Measurements from ENCODE around the gene TARS3.

TARS3 gene

GRCh38 chr15:101702077-101702476 lies 22.2 kb downstream of the TARS3 start:
- no peak overlapping the region for H3K4me3 ChIP-seq (ENCODE audit: low read depth, low read length)
- no peaks in the 10 kb centered on the region for H3K79me2 ChIP-seq (ENCODE audit: control insufficient read depth, insufficient read depth, low read length, unreplicated experiment)
- H2AFZ ChIP-seq (ENCODE audit: low read length, unreplicated experiment) = no peak overlapping the region
- no peak overlapping the region for H3K27ac ChIP-seq (ENCODE audit: low read depth, low read length)
- peaks cover 22% of the 10 kb centered on the region for H3K36me3 ChIP-seq (ENCODE audit: insufficient read depth, low read length)
- H3K27me3 ChIP-seq (ENCODE audit: insufficient read depth, low read length) = no peaks in the 10 kb centered on the region
- H3K4me1 ChIP-seq (ENCODE audit: control insufficient read depth, insufficient read depth, low read length, unreplicated experiment) = peaks cover 4% of the 10 kb centered on the region

DNA sequence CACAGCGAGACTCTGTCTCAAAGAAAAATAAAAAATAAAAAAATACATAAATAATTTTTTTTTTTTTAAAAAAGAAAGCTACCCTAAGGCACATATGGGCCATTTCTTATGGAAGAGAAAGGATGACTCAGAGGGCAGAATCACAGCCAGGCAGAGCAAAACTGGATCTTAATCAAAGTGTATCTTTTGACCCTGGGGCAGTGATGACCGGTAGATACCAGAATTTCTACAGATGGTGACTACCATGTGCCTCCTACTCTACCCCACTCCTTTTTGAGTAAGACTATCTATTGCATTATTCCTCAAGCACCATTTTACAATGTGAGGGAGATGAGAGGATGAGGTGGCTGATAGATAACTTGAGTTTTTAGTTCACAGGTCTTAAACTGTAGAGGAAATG lies 26.0 kb downstream of the TARS3 start:
- Histone ChIP-seq H3K4me3 (ENCODE audit: low read depth, low read length) (no peak overlapping the region), H2AFZ (ENCODE audit: low read length, unreplicated experiment) (no peak overlapping the region), H3K36me3 (ENCODE audit: insufficient read depth, low read length) (peaks cover 26% of the 10 kb centered on the region), H3K79me2 (ENCODE audit: control insufficient read depth, insufficient read depth, low read length, unreplicated experiment) (no peaks in the 10 kb centered on the region), H3K27ac (ENCODE audit: low read depth, low read length) (no peak overlapping the region), H3K27me3 (ENCODE audit: insufficient read depth, low read length) (no peaks in the 10 kb centered on the region), H3K4me1 (ENCODE audit: control insufficient read depth, insufficient read depth, low read length, unreplicated experiment) (peaks cover 4% of the 10 kb centered on the region)

- H3K79me2 ChIP-seq (ENCODE audit: control insufficient read depth, insufficient read depth, low read length, unreplicated experiment) = no peaks in the 10 kb centered on the region
- H3K27me3 ChIP-seq (ENCODE audit: insufficient read depth, low read length) = no peaks in the 10 kb centered on the region
- H2AFZ ChIP-seq (ENCODE audit: low read length, unreplicated experiment) = no peak overlapping the region
- H3K27ac ChIP-seq (ENCODE audit: low read depth, low read length) = no peak overlapping the region
- peaks cover 4% of the 10 kb centered on the region for H3K4me1 ChIP-seq (ENCODE audit: control insufficient read depth, insufficient read depth, low read length, unreplicated experiment)
- H3K36me3 ChIP-seq (ENCODE audit: insufficient read depth, low read length) = peaks cover 26% of the 10 kb centered on the region
- H3K4me3 ChIP-seq (ENCODE audit: low read depth, low read length) = no peak overlapping the region
Measured at GRCh38 chr15:101697488-101697887, 26.8 kb downstream of the TARS3 start.

- peaks cover 4% of the 10 kb centered on the region for H3K4me1 ChIP-seq (ENCODE audit: control insufficient read depth, insufficient read depth, low read length, unreplicated experiment)
- H3K4me3 ChIP-seq (ENCODE audit: low read depth, low read length) = no peak overlapping the region
- H3K79me2 ChIP-seq (ENCODE audit: control insufficient read depth, insufficient read depth, low read length, unreplicated experiment) = no peaks in the 10 kb centered on the region
- H2AFZ ChIP-seq (ENCODE audit: low read length, unreplicated experiment) = no peak overlapping the region
- H3K27ac ChIP-seq (ENCODE audit: low read depth, low read length) = no peak overlapping the region
- no peaks in the 10 kb centered on the region for H3K27me3 ChIP-seq (ENCODE audit: insufficient read depth, low read length)
- peaks cover 26% of the 10 kb centered on the region for H3K36me3 ChIP-seq (ENCODE audit: insufficient read depth, low read length)
Measured at GRCh38 chr15:101696829-101697228, 27.4 kb downstream of the TARS3 start.

- Histone ChIP-seq H3K27me3 (ENCODE audit: insufficient read depth, low read length) (no peaks in the 10 kb centered on the region), H3K4me1 (ENCODE audit: control insufficient read depth, insufficient read depth, low read length, unreplicated experiment) (peaks cover 6% of the 10 kb centered on the region), H2AFZ (ENCODE audit: low read length, unreplicated experiment) (no peak overlapping the region), H3K36me3 (ENCODE audit: insufficient read depth, low read length) (peaks cover 12% of the 10 kb centered on the region), H3K4me3 (ENCODE audit: low read depth, low read length) (no peak overlapping the region), H3K79me2 (ENCODE audit: control insufficient read depth, insufficient read depth, low read length, unreplicated experiment) (no peaks in the 10 kb centered on the region), H3K27ac (ENCODE audit: low read depth, low read length) (no peak overlapping the region)
Measured at GRCh38 chr15:101694261-101694660, 30.0 kb downstream of the TARS3 start.

DNA sequence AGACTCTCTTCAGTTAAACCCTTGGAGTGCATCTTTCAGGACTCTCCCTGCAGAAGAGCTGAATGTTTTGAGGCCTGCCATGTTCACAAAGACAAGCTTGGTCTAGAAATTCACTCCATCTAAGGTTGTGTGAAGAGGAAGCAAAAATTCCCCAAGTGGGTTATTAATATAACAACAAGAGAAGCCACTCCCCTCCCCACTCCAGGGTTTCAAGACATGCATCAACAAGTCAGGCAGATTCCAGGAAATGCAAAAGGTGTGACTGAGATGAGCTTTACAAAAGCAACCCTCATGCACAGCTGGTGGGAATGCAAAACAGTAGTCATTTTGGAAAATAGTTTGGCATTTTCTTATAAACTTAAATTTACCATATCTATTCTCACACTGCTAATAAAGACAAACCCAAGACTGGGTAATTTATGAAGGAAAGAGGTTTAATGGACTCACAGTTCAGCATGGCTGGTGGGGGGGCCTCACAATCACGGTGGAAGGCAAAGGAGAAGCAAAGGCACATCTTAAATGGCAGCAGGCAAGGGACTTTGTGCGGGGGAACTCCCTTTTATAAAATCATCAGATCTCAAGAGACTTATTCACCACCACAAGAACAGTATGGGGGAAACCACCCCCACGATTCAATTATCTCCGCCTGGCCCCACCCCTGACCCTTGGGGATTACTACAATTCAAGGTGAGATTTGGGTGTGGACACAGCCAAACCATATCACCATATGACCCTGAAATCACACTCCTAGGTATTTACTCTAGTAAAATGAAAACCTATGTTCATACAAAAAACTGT lies 31.3 kb downstream of the TARS3 start:
- H3K27me3 ChIP-seq (ENCODE audit: insufficient read depth, low read length) = no peaks in the 10 kb centered on the region
- no peak overlapping the region for H3K4me3 ChIP-seq (ENCODE audit: low read depth, low read length)
- no peak overlapping the region for H3K27ac ChIP-seq (ENCODE audit: low read depth, low read length)
- peaks cover 6% of the 10 kb centered on the region; the same call in 1 of the 2 replicates for H3K36me3 ChIP-seq (ENCODE audit: insufficient read depth, low read length)
- no peaks in the 10 kb centered on the region for H3K79me2 ChIP-seq (ENCODE audit: control insufficient read depth, insufficient read depth, low read length, unreplicated experiment)
- H3K4me1 ChIP-seq (ENCODE audit: control insufficient read depth, insufficient read depth, low read length, unreplicated experiment) = peaks cover 3% of the 10 kb centered on the region
- H2AFZ ChIP-seq (ENCODE audit: low read length, unreplicated experiment) = no peak overlapping the region

- H3K27ac ChIP-seq (ENCODE audit: low read depth, low read length) = no peak overlapping the region
- H3K79me2 ChIP-seq (ENCODE audit: control insufficient read depth, insufficient read depth, low read length, unreplicated experiment) = no peaks in the 10 kb centered on the region
- no peak overlapping the region for H2AFZ ChIP-seq (ENCODE audit: low read length, unreplicated experiment)
- H3K4me1 ChIP-seq (ENCODE audit: control insufficient read depth, insufficient read depth, low read length, unreplicated experiment) = peaks cover 4% of the 10 kb centered on the region
- no peak overlapping the region for H3K4me3 ChIP-seq (ENCODE audit: low read depth, low read length)
- no peaks in the 10 kb centered on the region for H3K27me3 ChIP-seq (ENCODE audit: insufficient read depth, low read length)
- H3K36me3 ChIP-seq (ENCODE audit: insufficient read depth, low read length) = no peaks in the 10 kb centered on the region
Measured at GRCh38 chr15:101689901-101690300, 34.4 kb downstream of the TARS3 start.

DNA sequence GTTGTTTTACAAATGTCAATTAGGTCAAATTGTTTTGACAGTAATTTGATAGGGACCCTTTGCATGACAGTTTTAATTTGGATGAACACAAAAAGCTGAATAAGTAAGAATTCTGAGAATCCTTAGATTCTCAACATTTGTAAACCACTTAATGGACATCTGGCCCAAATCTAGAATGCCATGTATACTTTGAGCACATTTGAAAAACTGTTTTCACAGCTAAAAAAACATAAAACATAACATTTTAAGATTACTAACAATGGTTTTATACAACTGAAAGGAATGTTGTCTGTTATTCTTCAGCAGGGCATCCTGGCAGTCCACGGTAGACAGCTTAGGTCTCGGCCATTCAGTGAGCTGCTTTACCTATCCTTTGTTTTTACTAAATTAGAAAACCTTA lies 37.6 kb downstream of the TARS3 start:
- peaks cover 4% of the 10 kb centered on the region; the same call in 1 of the 2 replicates for H3K36me3 ChIP-seq (ENCODE audit: insufficient read depth, low read length)
- H3K79me2 ChIP-seq (ENCODE audit: control insufficient read depth, insufficient read depth, low read length, unreplicated experiment) = no peaks in the 10 kb centered on the region
- H3K27ac ChIP-seq (ENCODE audit: low read depth, low read length) = no peak overlapping the region
- no peak overlapping the region for H3K4me3 ChIP-seq (ENCODE audit: low read depth, low read length)
- H2AFZ ChIP-seq (ENCODE audit: low read length, unreplicated experiment) = no peak overlapping the region
- peaks cover 10% of the 10 kb centered on the region for H3K4me1 ChIP-seq (ENCODE audit: control insufficient read depth, insufficient read depth, low read length, unreplicated experiment)
- no peaks in the 10 kb centered on the region for H3K27me3 ChIP-seq (ENCODE audit: insufficient read depth, low read length)

GRCh38 chr15:101684877-101685276 lies 39.4 kb downstream of the TARS3 start:
- no peak overlapping the region for H2AFZ ChIP-seq (ENCODE audit: low read length, unreplicated experiment)
- no peaks in the 10 kb centered on the region for H3K79me2 ChIP-seq (ENCODE audit: control insufficient read depth, insufficient read depth, low read length, unreplicated experiment)
- peaks cover 6% of the 10 kb centered on the region; the same call in 1 of the 2 replicates for H3K36me3 ChIP-seq (ENCODE audit: insufficient read depth, low read length)
- H3K4me3 ChIP-seq (ENCODE audit: low read depth, low read length) = no peak overlapping the region
- peak overlapping the region; percentile 16; the same call in 1 of the 2 replicates for H3K27ac ChIP-seq (ENCODE audit: low read depth, low read length)
- H3K4me1 ChIP-seq (ENCODE audit: control insufficient read depth, insufficient read depth, low read length, unreplicated experiment) = peaks cover 7% of the 10 kb centered on the region
- no peaks in the 10 kb centered on the region for H3K27me3 ChIP-seq (ENCODE audit: insufficient read depth, low read length)

DNA sequence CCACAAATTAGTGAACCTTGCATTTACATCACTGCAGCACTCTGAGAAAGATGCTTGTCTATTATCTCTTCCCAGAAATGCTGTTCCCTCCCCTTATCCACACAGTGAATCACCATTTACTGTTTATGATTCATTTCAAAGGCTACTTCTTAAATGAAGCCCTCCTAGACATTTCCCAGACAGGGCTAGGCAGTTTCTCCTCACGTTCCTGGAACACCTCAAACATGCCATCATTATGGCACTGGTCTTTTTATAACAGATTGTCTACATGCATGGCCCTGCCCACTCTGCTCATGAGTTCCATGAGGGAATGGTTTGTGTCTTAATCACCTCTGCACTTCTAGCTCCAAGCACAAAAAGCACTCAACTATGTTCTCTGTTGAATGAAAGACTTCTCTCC lies 39.9 kb downstream of the TARS3 start:
- Histone ChIP-seq H3K36me3 (ENCODE audit: insufficient read depth, low read length) (peaks cover 6% of the 10 kb centered on the region; the same call in 1 of the 2 replicates), H3K27ac (ENCODE audit: low read depth, low read length) (peak overlapping the region; percentile 16; the same call in 1 of the 2 replicates), H3K4me3 (ENCODE audit: low read depth, low read length) (no peak overlapping the region), H3K4me1 (ENCODE audit: control insufficient read depth, insufficient read depth, low read length, unreplicated experiment) (peaks cover 7% of the 10 kb centered on the region), H2AFZ (ENCODE audit: low read length, unreplicated experiment) (no peak overlapping the region), H3K27me3 (ENCODE audit: insufficient read depth, low read length) (no peaks in the 10 kb centered on the region), H3K79me2 (ENCODE audit: control insufficient read depth, insufficient read depth, low read length, unreplicated experiment) (no peaks in the 10 kb centered on the region)

DNA sequence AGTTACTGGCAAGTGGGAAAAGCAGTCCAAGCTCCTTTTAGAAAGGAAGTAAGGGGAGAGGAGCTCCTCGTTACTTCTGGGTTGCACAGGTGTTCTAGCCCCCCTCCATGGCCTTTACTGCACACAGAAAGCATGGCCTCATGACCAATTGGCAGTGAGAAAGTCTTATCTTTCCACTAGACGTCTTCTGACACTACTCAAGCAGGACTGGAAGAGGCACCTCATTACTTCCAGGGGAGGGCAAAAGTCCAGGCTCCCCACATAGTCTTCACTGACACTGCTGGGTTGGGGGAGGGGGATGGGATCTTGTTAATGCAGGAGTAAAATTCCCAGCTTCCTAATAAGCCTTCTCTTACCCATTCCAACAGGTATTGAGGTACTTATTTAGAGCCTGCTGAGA lies 44.5 kb downstream of the TARS3 start:
- Histone ChIP-seq H3K79me2 (ENCODE audit: control insufficient read depth, insufficient read depth, low read length, unreplicated experiment) (no peaks in the 10 kb centered on the region), H3K4me3 (ENCODE audit: low read depth, low read length) (no peak overlapping the region), H3K4me1 (ENCODE audit: control insufficient read depth, insufficient read depth, low read length, unreplicated experiment) (peaks cover 27% of the 10 kb centered on the region), H3K27me3 (ENCODE audit: insufficient read depth, low read length) (no peaks in the 10 kb centered on the region), H3K36me3 (ENCODE audit: insufficient read depth, low read length) (peaks cover 6% of the 10 kb centered on the region; the same call in 1 of the 2 replicates), H3K27ac (ENCODE audit: low read depth, low read length) (no peak overlapping the region), H2AFZ (ENCODE audit: low read length, unreplicated experiment) (no peak overlapping the region)
